ENCODE data around the gene SNRPA1. TPM values are rescaled to one million over a fixed set of nuclear protein-coding genes. Genes with fewer than 3 reads are reported as not detected.

SNRPA1 gene
- total RNA-seq, 4 donors from 2014 or later, result 3.2 to 56.4 (median 25.7) TPM

DNA sequence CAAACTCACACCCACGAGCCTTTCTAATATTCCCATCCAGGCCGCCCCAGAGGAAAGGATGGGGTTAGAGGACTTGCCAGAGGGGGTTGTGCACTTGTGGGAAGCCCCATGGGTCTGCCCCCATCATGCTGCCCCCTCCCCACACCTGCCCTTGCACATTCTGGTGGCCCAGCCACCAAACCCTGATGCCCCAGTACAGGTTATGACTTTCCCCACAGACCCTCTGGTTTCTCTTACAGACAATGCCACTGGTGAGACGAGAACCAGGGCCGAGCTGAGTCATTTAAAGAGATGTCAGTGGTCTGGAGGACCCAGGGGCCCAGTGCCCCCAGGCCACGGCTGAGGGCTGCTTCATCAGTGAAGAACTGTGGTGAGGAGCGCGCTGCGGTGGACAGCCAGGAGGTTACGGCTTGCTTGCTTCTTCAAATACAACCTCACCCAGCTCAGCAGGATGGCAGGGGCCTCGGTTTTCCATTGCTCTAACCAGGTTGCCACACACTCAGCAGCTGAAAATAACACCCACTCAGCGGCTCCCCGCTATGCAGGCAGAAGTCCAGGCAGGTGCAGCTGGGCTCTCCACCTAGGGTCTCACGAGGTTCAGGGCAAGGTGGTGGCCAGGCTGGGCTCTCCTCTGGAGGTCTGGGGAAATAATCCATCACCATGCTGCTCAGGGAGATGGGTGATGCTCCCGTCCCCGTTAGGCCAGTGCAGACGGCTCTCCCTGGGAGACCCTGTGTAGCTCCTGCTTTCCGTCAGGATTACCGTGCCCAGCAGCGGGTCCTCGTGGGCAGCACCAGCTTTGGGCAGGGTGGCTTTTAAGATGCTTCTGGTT, 13.8 kb upstream of the SNRPA1 start:
- no peak for TF ChIP-seq POLR2A (IDR thresholded peaks at IDR 0.05)
- no peak for TF ChIP-seq CTCF (IDR thresholded peaks at IDR 0.05)
- Histone ChIP-seq H3K4me1 (no peaks in the 10 kb centered on the region), H3K27me3 (no peaks in the 10 kb centered on the region), H3K4me3 (no peak overlapping the region), H3K27ac (no peak overlapping the region), H3K9me3 (no peaks in the 10 kb centered on the region), H3K36me3 (no peaks in the 10 kb centered on the region)
- intact Hi-C loops (cut with DNase I; ENCODE audit: low total_unique reads), result no loop called here
- DNase-seq, result peak in 1 of 2 donors; percentile 7

GRCh38 chr15:101307897-101308603, 13.0 kb upstream of the SNRPA1 start:
- DNase-seq, result peak in 1 of 2 donors; percentile 11
- no peaks in the 10 kb centered on the region for H3K27me3 ChIP-seq
- H3K9me3 ChIP-seq, result no peaks in the 10 kb centered on the region
- TF ChIP-seq CTCF (IDR thresholded peaks at IDR 0.05) (no peak), POLR2A (IDR thresholded peaks at IDR 0.05) (no peak)
- H3K4me3 ChIP-seq, result no peak overlapping the region
- no peak overlapping the region for H3K27ac ChIP-seq
- H3K36me3 ChIP-seq, result no peaks in the 10 kb centered on the region
- intact Hi-C loops (cut with DNase I; ENCODE audit: low total_unique reads), result no loop called here
- H3K4me1 ChIP-seq, result no peaks in the 10 kb centered on the region

GRCh38 chr15:101307048-101307896, 12.2 kb upstream of the SNRPA1 start:
- no peak for TF ChIP-seq CTCF (IDR thresholded peaks at IDR 0.05)
- no peak for TF ChIP-seq POLR2A (IDR thresholded peaks at IDR 0.05)
- intact Hi-C loops (cut with DNase I; ENCODE audit: low total_unique reads), result no loop called here

GRCh38 chr15:101306341-101307047, 11.4 kb upstream of the SNRPA1 start:
- intact Hi-C loops (cut with DNase I; ENCODE audit: low total_unique reads), result no loop called here
- DNase-seq, result no peak
- TF ChIP-seq POLR2A (IDR thresholded peaks at IDR 0.05) (no peak), CTCF (IDR thresholded peaks at IDR 0.05) (no peak)
- H3K4me3 ChIP-seq, result no peak overlapping the region
- no peaks in the 10 kb centered on the region for H3K9me3 ChIP-seq
- H3K27ac ChIP-seq, result no peak overlapping the region
- H3K4me1 ChIP-seq, result no peaks in the 10 kb centered on the region
- H3K27me3 ChIP-seq, result no peaks in the 10 kb centered on the region
- H3K36me3 ChIP-seq, result no peaks in the 10 kb centered on the region

More at GRCh38 chr15:101307048-101307896, 12.2 kb upstream of the SNRPA1 start:
- no peaks in the 10 kb centered on the region for H3K36me3 ChIP-seq
- no peaks in the 10 kb centered on the region for H3K9me3 ChIP-seq
- DNase-seq, result peak in 1 of 2 donors; percentile 11
- no peak overlapping the region for H3K27ac ChIP-seq
- H3K27me3 ChIP-seq, result no peaks in the 10 kb centered on the region
- no peaks in the 10 kb centered on the region for H3K4me1 ChIP-seq
- no peak overlapping the region for H3K4me3 ChIP-seq

All from uterus (tissue), 4 donors.